AG08395 (cell line): ENCODE data around the gene MYO10.
"Not testable (repeated sequence)": the region's sequence is repeated elsewhere in the genome, so short reads cannot be mapped to it uniquely, and the experiment has no call there.

Experiments
- DNase-seq: peaks from one replicate; pipeline ENCODE4 v3.0.0; 2012; ENCODE audit warnings: mixed read lengths, low spot score

Gene MYO10

GRCh38 chr5:16886793-16887345, 49.2 kb downstream of the MYO10 start:
- DNase-seq = no peak

- peak; percentile 86 for DNase-seq
These were observed 49.7 kb downstream of the MYO10 start for GRCh38 chr5:16886366-16886736.

GRCh38 chr5:16885635-16886365, 50.3 kb downstream of the MYO10 start:
- no peak for DNase-seq

GRCh38 chr5:16884595-16884994, 51.5 kb downstream of the MYO10 start:
- no peak for DNase-seq

GRCh38 chr5:16883806-16884205, 52.3 kb downstream of the MYO10 start:
- no peak for DNase-seq

- no peak for DNase-seq
These were observed 52.9 kb downstream of the MYO10 start for GRCh38 chr5:16883176-16883575.

GRCh38 chr5:16881251-16881650, 54.8 kb downstream of the MYO10 start:
- no peak for DNase-seq

GRCh38 chr5:16880547-16880946, 55.5 kb downstream of the MYO10 start:
- no peak for DNase-seq

GRCh38 chr5:16879650-16880049, 56.4 kb downstream of the MYO10 start:
- no peak for DNase-seq

GRCh38 chr5:16879191-16879590, 56.9 kb downstream of the MYO10 start:
- no peak for DNase-seq

GRCh38 chr5:16877267-16877935, 58.7 kb downstream of the MYO10 start:
- no peak for DNase-seq

GRCh38 chr5:16874424-16874823, 61.7 kb downstream of the MYO10 start:
- DNase-seq = not testable (repeated sequence)

- peak; percentile 80 for DNase-seq
These were observed 64.2 kb downstream of the MYO10 start for GRCh38 chr5:16871746-16872339.

GRCh38 chr5:16870878-16871277, 65.2 kb downstream of the MYO10 start:
- DNase-seq = no peak

- DNase-seq = no peak
These were observed 66.0 kb downstream of the MYO10 start for GRCh38 chr5:16869821-16870796.

GRCh38 chr5:16867577-16867953, 68.5 kb downstream of the MYO10 start:
- DNase-seq = no peak

- peak; percentile 66 for DNase-seq
These were observed 69.1 kb downstream of the MYO10 start for GRCh38 chr5:16866795-16867576.

GRCh38 chr5:16866273-16866672, 69.8 kb downstream of the MYO10 start:
- no peak for DNase-seq

- no peak for DNase-seq
These were observed 70.9 kb downstream of the MYO10 start for GRCh38 chr5:16865151-16865550.

GRCh38 chr5:16864631-16865131, 71.4 kb downstream of the MYO10 start:
- peak; percentile 40 for DNase-seq

- DNase-seq = no peak
These were observed 72.6 kb downstream of the MYO10 start for GRCh38 chr5:16863469-16863946.
